Activated naive CD8-positive, alpha-beta T cell treated with anti-CD3 and anti-CD28 coated beads, Interleukin-2, amount 50 U/mL, for 16 hours (primary cell): ENCODE data around the gene SMYD3.

Source experiments
- DNase-seq: peaks from one replicate; pipeline ENCODE4 v3.0.0-alpha.2; 2020; ENCODE audit warnings: low read depth, low spot score

SMYD3 gene

GRCh38 chr1:246275036-246275435 lies 232.0 kb downstream of the SMYD3 start:
- DNase-seq, result no peak

GRCh38 chr1:246274186-246274585 lies 232.9 kb downstream of the SMYD3 start:
- no peak for DNase-seq

- DNase-seq, result no peak
Observed at GRCh38 chr1:246271516-246271915, 235.6 kb downstream of the SMYD3 start.

- DNase-seq, result no peak
Observed at GRCh38 chr1:246270236-246270635, 236.8 kb downstream of the SMYD3 start.

GRCh38 chr1:246269466-246269865 lies 237.6 kb downstream of the SMYD3 start:
- DNase-seq, result no peak

- no peak for DNase-seq
Observed at GRCh38 chr1:246267896-246268295, 239.2 kb downstream of the SMYD3 start.

GRCh38 chr1:246267426-246267825 lies 239.7 kb downstream of the SMYD3 start:
- DNase-seq, result no peak

GRCh38 chr1:246265481-246265880 lies 241.6 kb downstream of the SMYD3 start:
- no peak for DNase-seq

- no peak for DNase-seq
Observed at GRCh38 chr1:246262281-246262680, 244.8 kb downstream of the SMYD3 start.

- DNase-seq, result no peak
Observed at GRCh38 chr1:246261639-246262038, 245.4 kb downstream of the SMYD3 start.

- DNase-seq, result no peak
Observed at GRCh38 chr1:246258250-246258649, 248.8 kb downstream of the SMYD3 start.

- DNase-seq, result no peak
Observed at GRCh38 chr1:246255773-246256172, 251.3 kb downstream of the SMYD3 start.

- DNase-seq, result no peak
Observed at GRCh38 chr1:246254854-246255253, 252.2 kb downstream of the SMYD3 start.

GRCh38 chr1:246246430-246246829 lies 260.6 kb downstream of the SMYD3 start:
- DNase-seq, result no peak

- no peak for DNase-seq
Observed at GRCh38 chr1:246245541-246245940, 261.5 kb downstream of the SMYD3 start.

GRCh38 chr1:246232126-246232525 lies 275.0 kb downstream of the SMYD3 start:
- DNase-seq, result no peak

- DNase-seq, result no peak
Observed at GRCh38 chr1:246226041-246226440, 281.0 kb downstream of the SMYD3 start.

GRCh38 chr1:246221485-246222255 lies 285.4 kb downstream of the SMYD3 start:
- DNase-seq, result no peak

- DNase-seq, result no peak
Observed at GRCh38 chr1:246220495-246221065, 286.5 kb downstream of the SMYD3 start.

GRCh38 chr1:246219508-246220030 lies 287.5 kb downstream of the SMYD3 start:
- DNase-seq, result no peak

GRCh38 chr1:246218686-246219085 lies 288.4 kb downstream of the SMYD3 start:
- DNase-seq, result no peak

GRCh38 chr1:246216906-246217305 lies 290.2 kb downstream of the SMYD3 start:
- no peak for DNase-seq

GRCh38 chr1:246215510-246215903 lies 291.6 kb downstream of the SMYD3 start:
- DNase-seq, result no peak
